Body of pancreas (tissue), 4 donors: ENCODE measurements around the gene CBR3.

ENCODE experiments used
- POLR2A ChIP-seq, 3 donors: fragments of 450-650 bp; IDR thresholded peaks; one replicate each; pipeline ENCODE4 v1.6.1; 2016; ENCODE audit warnings: antibody characterized with exemption in 3 of 3, mild to moderate bottlenecking in 2 of 3
- TF ChIP-seq, protein P1 (sequence below), 7 experiments: fragments of 450-650 bp in 4 of 7; fragments of 200-600 bp in 3 of 7; sonication (generic) in 3 of 7; IDR thresholded peaks; one replicate each; pipeline ENCODE4 v1.5.1; 2016 to 2019; ENCODE audit warnings: antibody characterized with exemption in 7 of 7

DNA sequence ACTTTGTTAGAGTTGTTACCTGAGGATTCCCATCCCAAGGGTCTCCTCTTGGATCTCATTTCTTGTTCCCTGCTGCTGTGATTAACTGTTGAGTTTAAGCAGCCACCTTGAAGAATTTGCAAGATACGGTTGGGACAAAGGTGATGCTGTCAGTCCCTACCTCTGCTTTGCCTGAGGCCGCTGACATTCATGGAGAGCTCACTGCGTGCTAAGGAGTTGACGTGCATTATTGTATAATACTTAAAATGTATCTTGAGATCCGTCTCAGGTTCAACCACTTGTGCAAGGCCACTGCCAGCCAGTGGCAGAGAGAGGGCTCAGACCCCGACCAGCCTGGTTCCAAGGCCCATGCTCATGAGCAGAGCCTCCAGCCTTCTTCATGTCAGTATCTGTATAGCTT, 35.9 kb downstream of the CBR3 start:
- no peak for TF ChIP-seq POLR2A (IDR thresholded peaks at IDR 0.05)
- TF ChIP-seq, protein P1, sequence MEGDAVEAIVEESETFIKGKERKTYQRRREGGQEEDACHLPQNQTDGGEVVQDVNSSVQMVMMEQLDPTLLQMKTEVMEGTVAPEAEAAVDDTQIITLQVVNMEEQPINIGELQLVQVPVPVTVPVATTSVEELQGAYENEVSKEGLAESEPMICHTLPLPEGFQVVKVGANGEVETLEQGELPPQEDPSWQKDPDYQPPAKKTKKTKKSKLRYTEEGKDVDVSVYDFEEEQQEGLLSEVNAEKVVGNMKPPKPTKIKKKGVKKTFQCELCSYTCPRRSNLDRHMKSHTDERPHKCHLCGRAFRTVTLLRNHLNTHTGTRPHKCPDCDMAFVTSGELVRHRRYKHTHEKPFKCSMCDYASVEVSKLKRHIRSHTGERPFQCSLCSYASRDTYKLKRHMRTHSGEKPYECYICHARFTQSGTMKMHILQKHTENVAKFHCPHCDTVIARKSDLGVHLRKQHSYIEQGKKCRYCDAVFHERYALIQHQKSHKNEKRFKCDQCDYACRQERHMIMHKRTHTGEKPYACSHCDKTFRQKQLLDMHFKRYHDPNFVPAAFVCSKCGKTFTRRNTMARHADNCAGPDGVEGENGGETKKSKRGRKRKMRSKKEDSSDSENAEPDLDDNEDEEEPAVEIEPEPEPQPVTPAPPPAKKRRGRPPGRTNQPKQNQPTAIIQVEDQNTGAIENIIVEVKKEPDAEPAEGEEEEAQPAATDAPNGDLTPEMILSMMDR (IDR thresholded peaks at IDR 0.05): no peak
